H1 (cell line): ENCODE data around the gene CDC42BPB. TPM values are rescaled to one million over a fixed set of nuclear protein-coding genes. Genes with fewer than 3 reads are reported as not detected.

Experiments used
- CTCF ChIA-PET: fragments of 300-600 bp; sonication (Branson Sonifier 250); formaldehyde crosslinking; loops from one replicate; lab custom pipeline; 2021; ENCODE audit not compliant: partially characterized antibody; lab: Charles Lee
- POLR2A ChIA-PET: fragments of 300-600 bp; sonication (Branson Sonifier 250); formaldehyde crosslinking; loops from one replicate; lab custom pipeline; 2021; ENCODE audit warnings: inconsistent platforms; ENCODE audit not compliant: partially characterized antibody; lab: Charles Lee
- DNase-seq, 2 experiments: peaks; one replicate each; pipeline versions ENCODE4 v3.0.0 to v3.0.0-alpha.2; 2010 to 2022; ENCODE audit warnings: low spot score in 2 of 2, low read depth in 1 of 2, mixed read lengths in 1 of 2
- FAIRE-seq: peaks from 2 replicates; lab custom pipeline; 2011; peaks lifted over from hg19 to GRCh38; lab: Jason Lieb, UNC
- H2AFZ ChIP-seq: 2 replicates; pipeline ENCODE4 v1.8.1; 2012; ENCODE audit warnings: low read length, inconsistent platforms
- H2AK5ac ChIP-seq: 2 replicates; pipeline ENCODE4 v1.6.1; 2013; ENCODE audit warnings: low read depth, low read length
- H2BK120ac ChIP-seq: replicated peaks from 2 replicates; pipeline ENCODE3; 2013; ENCODE audit warnings: low read depth, low read length, inconsistent platforms
- H2BK12ac ChIP-seq: 2 replicates; pipeline ENCODE4 v1.6.1; 2013; ENCODE audit warnings: low read depth, low read length
- H2BK15ac ChIP-seq: 2 replicates; pipeline ENCODE4 v1.6.1; 2013; ENCODE audit warnings: low read length
- H2BK20ac ChIP-seq: 2 replicates; pipeline ENCODE4 v1.6.1; 2013; ENCODE audit warnings: low read length
- H2BK5ac ChIP-seq: 2 replicates; pipeline ENCODE4 v1.6.1; 2013; ENCODE audit warnings: low read depth, low read length
- H3K14ac ChIP-seq: 2 replicates; pipeline ENCODE4 v1.6.1; 2013; ENCODE audit warnings: inconsistent platforms; ENCODE audit not compliant: insufficient read length
- H3K18ac ChIP-seq: 2 replicates; pipeline ENCODE4 v1.6.1; 2013; ENCODE audit warnings: low read length; ENCODE audit errors: extremely low read depth
- H3K23ac ChIP-seq: 2 replicates; pipeline ENCODE4 v1.6.1; 2013; ENCODE audit warnings: inconsistent platforms; ENCODE audit not compliant: insufficient read length
- H3K23me2 ChIP-seq: 2 replicates; pipeline ENCODE4 v1.6.1; 2013; ENCODE audit warnings: low read depth, low read length
- H3K27ac ChIP-seq: 2 replicates; pipeline ENCODE4 v1.6.1; 2011; ENCODE audit warnings: low read depth, low read length, inconsistent platforms
- H3K27me3 ChIP-seq, 4 experiments: replicated peaks in 1 of 4; 1 replicate in 1 of 4; 2 replicates in 3 of 4; pipeline versions ENCODE4 v1.6.1 to v1.8.1; 2011 to 2013; ENCODE audit warnings: low read length in 3 of 4, mild to moderate bottlenecking in 3 of 4, inconsistent platforms in 2 of 4, mixed read lengths in 2 of 4, moderate library complexity in 1 of 4; ENCODE audit not compliant: control insufficient read depth in 3 of 4, insufficient read depth in 3 of 4; ENCODE audit errors: extremely low read depth in 1 of 4
- H3K36me3 ChIP-seq, 4 experiments: 2 replicates each; pipeline versions ENCODE4 v1.6.1 to v1.8.1; 2011 to 2013; ENCODE audit warnings: mild to moderate bottlenecking in 4 of 4, low read length in 3 of 4, moderate library complexity in 2 of 4, control low read depth in 1 of 4, inconsistent platforms in 1 of 4; ENCODE audit not compliant: insufficient read depth in 4 of 4, control insufficient read depth in 2 of 4
- H3K4ac ChIP-seq: replicated peaks from 2 replicates; pipeline ENCODE3; 2013; ENCODE audit warnings: low read length, low read depth, mixed read lengths, inconsistent platforms; ENCODE audit not compliant: insufficient read length
- H3K4me1 ChIP-seq, 4 experiments: replicated peaks in 1 of 4; 1 replicate in 1 of 4; 2 replicates in 3 of 4; pipeline versions ENCODE4 v1.6.1 to v1.8.1; 2011 to 2013; ENCODE audit warnings: low read length in 3 of 4, inconsistent platforms in 2 of 4, mixed read lengths in 1 of 4; ENCODE audit not compliant: insufficient read depth in 4 of 4, control insufficient read depth in 3 of 4
- H3K4me2 ChIP-seq, 2 experiments: 2 replicates each; pipeline versions ENCODE4 v1.6.1 to v1.8.1; 2011 to 2013; ENCODE audit warnings: low read depth in 2 of 2, low read length in 2 of 2, control low read depth in 1 of 2, inconsistent platforms in 1 of 2, mild to moderate bottlenecking in 1 of 2; ENCODE audit not compliant: insufficient read depth in 1 of 2
- H3K4me3 ChIP-seq, 4 experiments: fragments of 200-600, 300-600 bp in 1 of 4; sonication (generic), shearing (Covaris generic), sonication (Bioruptor Twin) in 1 of 4; 2 replicates each; pipeline versions ENCODE4 v1.5.1 to v1.8.1; 2011 to 2016; ENCODE audit warnings: low read length in 4 of 4, low read depth in 3 of 4, control low read depth in 2 of 4, inconsistent platforms in 2 of 4, mild to moderate bottlenecking in 2 of 4, mixed read lengths in 1 of 4, moderate library complexity in 1 of 4; ENCODE audit not compliant: insufficient read depth in 2 of 4; ENCODE audit errors: extremely low read depth in 1 of 4
- H3K56ac ChIP-seq: replicated peaks from 2 replicates; pipeline ENCODE3; 2013; ENCODE audit warnings: low read depth, mild to moderate bottlenecking, mixed read lengths, low read length, inconsistent platforms; ENCODE audit not compliant: insufficient read length
- H3K79me1 ChIP-seq: 2 replicates; pipeline ENCODE4 v1.6.1; 2013; ENCODE audit warnings: low read depth, low read length, control low read depth
- H3K79me2 ChIP-seq, 2 experiments: 2 replicates each; pipeline versions ENCODE4 v1.6.1 to v1.8.1; 2012 to 2013; ENCODE audit warnings: low read length in 2 of 2, mild to moderate bottlenecking in 2 of 2, inconsistent platforms in 1 of 2; ENCODE audit not compliant: insufficient read depth in 2 of 2, control insufficient read depth in 1 of 2
- H3K9ac ChIP-seq, 4 experiments: replicated peaks in 1 of 4; 1 replicate in 1 of 4; 2 replicates in 3 of 4; pipeline versions ENCODE4 v1.6.1 to v1.8.1; 2011 to 2013; ENCODE audit warnings: low read depth in 3 of 4, low read length in 3 of 4, control low read depth in 2 of 4, mild to moderate bottlenecking in 2 of 4, moderate library complexity in 2 of 4, inconsistent platforms in 1 of 4; ENCODE audit errors: extremely low read depth in 1 of 4
- H3K9me3 ChIP-seq, 2 experiments: 2 replicates each; pipeline versions ENCODE4 v1.6.1 to v1.8.1; 2012 to 2013; ENCODE audit warnings: mild to moderate bottlenecking in 2 of 2, moderate library complexity in 2 of 2, control low read depth in 1 of 2, inconsistent platforms in 1 of 2, low read depth in 1 of 2, low read length in 1 of 2, mixed read lengths in 1 of 2; ENCODE audit not compliant: insufficient read depth in 2 of 2
- H4K20me1 ChIP-seq, 2 experiments: replicated peaks in 1 of 2; 2 replicates each; pipeline versions ENCODE3 to v1.8.1; 2011 to 2013; ENCODE audit warnings: inconsistent platforms in 2 of 2, low read length in 2 of 2, mild to moderate bottlenecking in 1 of 2; ENCODE audit not compliant: insufficient read depth in 2 of 2, control insufficient read depth in 1 of 2
- H4K5ac ChIP-seq: 2 replicates; pipeline ENCODE4 v1.6.1; 2013; ENCODE audit warnings: low read length, low read depth, mixed read lengths, inconsistent platforms; ENCODE audit not compliant: insufficient read length
- H4K8ac ChIP-seq: 2 replicates; pipeline ENCODE4 v1.8.0; 2013; ENCODE audit warnings: mild to moderate bottlenecking, moderate library complexity, low read length, inconsistent platforms; ENCODE audit not compliant: insufficient read depth; ENCODE audit errors: extremely low read depth
- H4K91ac ChIP-seq: replicated peaks from 2 replicates; pipeline ENCODE3; 2013; ENCODE audit warnings: low read length, mixed read lengths, inconsistent platforms; ENCODE audit not compliant: insufficient read length
- CHD2 ChIP-seq: IDR thresholded peaks from 2 replicates; pipeline ENCODE4 v1.6.1; 2012; ENCODE audit warnings: low read length, improper control_type of control experiment
- HDAC6 ChIP-seq: IDR thresholded peaks from one replicate; pipeline ENCODE4 v1.7.1; 2012; ENCODE audit warnings: low read depth, mild to moderate bottlenecking, inconsistent platforms, low read length, moderate library complexity
- WGBS, 2 experiments: shearing (Covaris generic) in 1 of 2; methylation state at CpG; one replicate each; pipeline versions ENCODE4 v1.1.6 to v1.1.7; 2013 to 2015; ENCODE audit warnings: low lambda C conversion rate in 2 of 2, mixed read lengths in 2 of 2, inconsistent platforms in 1 of 2, low coverage in 1 of 2, missing lambda C conversion rate in 1 of 2; ENCODE audit not compliant: insufficient replicate concordance in 2 of 2, insufficient coverage in 1 of 2, insufficient read length in 1 of 2; ENCODE audit errors: extremely low coverage in 1 of 2, missing lambda C conversion rate in 1 of 2; 5-methylcytosine and 5-hydroxymethylcytosine counted together
- polyA plus RNA-seq, 7 experiments: library from polyadenylated mRNA; depleted of rRNA in 3 of 7; stranded (reverse) in 5 of 7; unstranded in 2 of 7; fragments of >200 nt in 5 of 7; fragments of 200-250 nt in 2 of 7; gene quantifications; 1 replicate in 5 of 7; 2 replicates in 1 of 7; 4 replicates in 1 of 7; pipeline versions ENCODE4 v1.2.1 to v1.2.3, GENCODE V29; 2011 to 2013; ENCODE audit warnings: missing spikeins in 2 of 7, mixed read lengths in 2 of 7
- total RNA-seq: library from RNA; stranded (reverse); fragmentation: NEBNext Ultra II Directional; extraction: Animal tissue kit (Norgen Biotek cat#: 25700); gene quantifications from 2 replicates; pipeline ENCODE4 v1.2.1, GENCODE V29; 2021

The CDC42BPB gene
- total and polyA plus RNA-seq, 2 of the 8 experiments (the other 6 are each of a cell fraction or from before 2014, with no cell fraction given) = 51.2 to 88.2 TPM

GRCh38 chr14:103014466-103015228, 42.7 kb downstream of the CDC42BPB start:
- FAIRE-seq = no peak
- Histone ChIP-seq H3K27me3 (no peaks in the 10 kb centered on the region; a peak in 1 of 7 replicates), H3K4ac (no peak overlapping the region), H4K20me1 (peaks cover 6 to 28% of the 10 kb centered on the region in 2 experiments), H3K4me1 (peaks cover 0 to 7% (median 3%) of the 10 kb centered on the region in 4 experiments; a peak in 3 of 7 replicates), H2BK20ac (no peak overlapping the region), H4K8ac (no peak overlapping the region), H2BK12ac (no peak overlapping the region), H3K79me2 (peaks cover 0 to 71% of the 10 kb centered on the region in 2 experiments; a peak in 2 of 4 replicates), H3K4me2 (peak overlapping the region; percentile 9 to 43; a peak in 2 of 4 replicates), H3K27ac (no peak overlapping the region), H2BK5ac (no peak overlapping the region), H2BK15ac (no peak overlapping the region), H3K23ac (no peak overlapping the region), H3K18ac (no peak overlapping the region), H3K56ac (no peak overlapping the region), H2BK120ac (no peak overlapping the region), H3K9me3 (no peaks in the 10 kb centered on the region), H3K79me1 (peaks cover 30% of the 10 kb centered on the region), H4K91ac (no peak overlapping the region), H4K5ac (no peak overlapping the region), H2AK5ac (no peak overlapping the region), H3K36me3 (no peaks in the 10 kb centered on the region), H2AFZ (no peak overlapping the region), H3K23me2 (no peaks in the 10 kb centered on the region), H3K4me3 (no peak overlapping the region), H3K14ac (no peak overlapping the region), H3K9ac (no peak overlapping the region)
- no peak for DNase-seq
- 77% methylated on average over 11 of the region's 11 CpGs; no CpG with 5 or more reads in 1 of the 2 experiments for WGBS, 2 experiments
- POLR2A ChIA-PET = no interaction called here
- CTCF ChIA-PET = interaction anchor here (0.6 to 1.1 kb wide), 3 partner anchors 13 to 306 kb away, joined by 3 read pairs; no protein-coding TSS in a partner anchor
- no peak for TF ChIP-seq HDAC6
- TF ChIP-seq CHD2 = no peak
